ENCODE measurements around the gene UNC5CL.

The UNC5CL gene, protein sequence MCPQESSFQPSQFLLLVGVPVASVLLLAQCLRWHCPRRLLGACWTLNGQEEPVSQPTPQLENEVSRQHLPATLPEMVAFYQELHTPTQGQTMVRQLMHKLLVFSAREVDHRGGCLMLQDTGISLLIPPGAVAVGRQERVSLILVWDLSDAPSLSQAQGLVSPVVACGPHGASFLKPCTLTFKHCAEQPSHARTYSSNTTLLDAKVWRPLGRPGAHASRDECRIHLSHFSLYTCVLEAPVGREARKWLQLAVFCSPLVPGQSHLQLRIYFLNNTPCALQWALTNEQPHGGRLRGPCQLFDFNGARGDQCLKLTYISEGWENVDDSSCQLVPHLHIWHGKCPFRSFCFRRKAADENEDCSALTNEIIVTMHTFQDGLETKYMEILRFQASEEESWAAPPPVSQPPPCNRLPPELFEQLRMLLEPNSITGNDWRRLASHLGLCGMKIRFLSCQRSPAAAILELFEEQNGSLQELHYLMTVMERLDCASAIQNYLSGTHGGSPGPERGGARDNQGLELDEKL

DNA sequence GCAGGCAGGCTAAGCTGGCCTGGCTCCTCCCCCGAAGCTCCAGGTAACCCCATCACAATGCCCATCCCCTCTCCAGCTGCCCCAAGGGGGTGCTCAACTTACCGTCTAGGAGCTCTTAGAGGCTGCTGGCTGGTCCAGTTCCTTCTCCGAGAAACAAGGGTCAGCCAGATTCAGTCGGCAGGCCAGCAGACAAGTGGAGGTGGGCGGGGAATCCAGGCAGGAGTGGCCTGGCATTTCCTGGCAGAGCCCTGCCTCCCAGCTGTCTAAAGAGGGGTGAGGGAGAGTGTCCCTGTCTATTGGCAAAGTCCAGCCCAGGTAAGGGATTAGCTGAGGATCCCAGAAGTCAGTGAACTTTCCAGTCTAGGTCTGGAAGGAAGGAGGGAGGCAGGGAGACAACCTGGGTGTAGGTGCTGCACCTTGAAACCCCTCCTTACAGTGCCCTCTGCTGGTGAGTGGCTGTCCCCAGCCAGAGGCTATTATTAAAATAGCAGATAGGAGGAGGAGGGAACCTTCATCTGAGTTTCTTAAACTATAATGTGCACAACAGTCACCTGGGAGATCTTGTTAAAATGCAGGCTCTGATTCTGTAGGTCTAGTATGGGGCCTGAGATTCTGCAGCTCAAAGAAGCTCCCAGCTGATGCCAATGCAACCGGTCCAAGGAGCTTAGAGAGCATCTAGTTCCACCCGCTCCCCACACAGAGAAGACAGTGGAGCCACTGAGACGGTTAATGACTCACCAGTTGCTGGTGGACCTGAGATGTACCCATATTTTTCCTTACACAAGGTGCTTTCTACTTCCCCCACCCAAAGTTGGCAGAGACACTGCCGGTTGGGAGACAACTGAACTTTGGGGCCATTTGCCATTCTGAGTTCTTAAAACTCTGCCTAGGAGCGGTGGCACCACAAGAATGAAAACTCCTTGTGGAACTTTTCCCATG is at the start of gene UNC5CL:
UNC5CL (minus strand) TSS at position 162 of the 939 bp plus-strand sequence. CDS start 4,147 bp downstream, outside the sequence.
- no peak for DNase-seq

DNA sequence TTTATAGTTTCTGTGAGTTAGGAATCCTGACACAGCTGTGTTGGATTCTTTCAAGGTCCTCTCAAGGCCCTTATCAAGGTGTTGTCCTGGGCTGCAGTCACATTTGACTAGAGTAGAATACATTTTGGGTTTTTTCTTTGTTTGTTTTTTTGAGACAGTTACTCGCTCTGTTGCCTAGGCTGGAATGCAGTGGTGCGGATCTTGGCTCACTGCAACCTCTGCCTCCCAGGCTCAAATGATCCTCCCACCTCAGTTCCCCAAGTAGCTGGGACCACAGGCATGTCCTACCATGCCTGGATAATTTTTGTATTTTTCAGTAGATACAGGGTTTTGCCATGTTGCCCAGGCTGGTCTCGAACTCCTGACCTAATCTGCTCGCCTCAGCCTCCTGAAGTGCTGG is 49.4 kb upstream of the UNC5CL start:
- DNase-seq: no peak

DNA sequence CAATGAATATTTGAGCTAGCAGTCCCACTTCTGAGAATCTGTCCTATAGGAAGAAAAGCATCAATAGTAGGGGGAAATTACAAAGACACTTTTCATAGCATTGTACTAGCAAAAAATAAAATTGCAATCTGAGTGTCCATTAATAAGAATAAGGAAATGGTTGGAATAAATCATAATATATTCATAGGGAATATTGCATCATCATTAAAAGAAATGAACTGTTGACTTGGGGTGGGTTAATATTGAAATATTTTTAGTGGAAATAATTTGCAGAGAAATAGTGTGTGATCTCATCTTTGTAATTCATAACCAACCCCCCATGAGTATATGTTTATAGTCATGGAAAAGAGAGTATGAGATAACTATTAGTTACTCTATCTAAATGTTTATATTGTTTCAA is 46.2 kb upstream of the UNC5CL start:
- no peak for DNase-seq

GRCh38 chr6:41083072-41083471 is 44.1 kb upstream of the UNC5CL start:
- DNase-seq: no peak

DNA sequence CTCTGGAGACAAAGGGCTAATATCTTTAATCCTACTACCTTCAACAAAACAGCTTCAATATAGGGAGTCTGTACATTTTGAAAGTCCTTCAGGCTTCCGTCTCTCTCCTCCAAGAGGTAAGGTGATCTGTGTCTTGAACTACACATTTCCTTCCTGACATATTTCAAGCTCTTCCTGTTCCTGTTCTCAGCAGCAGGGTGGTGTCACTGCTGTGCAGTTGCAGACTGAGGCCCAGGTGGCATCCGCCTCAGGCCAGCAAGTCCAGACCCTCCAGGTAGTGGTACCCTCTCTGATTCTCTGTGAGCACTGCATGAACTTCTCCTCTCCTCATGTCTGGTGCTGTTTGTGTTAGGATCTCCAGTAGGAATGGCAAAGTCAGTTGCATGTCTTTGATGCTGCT is 41.6 kb upstream of the UNC5CL start:
- no peak for DNase-seq

GRCh38 chr6:41079080-41079479 is 40.1 kb upstream of the UNC5CL start:
- no peak for DNase-seq

DNA sequence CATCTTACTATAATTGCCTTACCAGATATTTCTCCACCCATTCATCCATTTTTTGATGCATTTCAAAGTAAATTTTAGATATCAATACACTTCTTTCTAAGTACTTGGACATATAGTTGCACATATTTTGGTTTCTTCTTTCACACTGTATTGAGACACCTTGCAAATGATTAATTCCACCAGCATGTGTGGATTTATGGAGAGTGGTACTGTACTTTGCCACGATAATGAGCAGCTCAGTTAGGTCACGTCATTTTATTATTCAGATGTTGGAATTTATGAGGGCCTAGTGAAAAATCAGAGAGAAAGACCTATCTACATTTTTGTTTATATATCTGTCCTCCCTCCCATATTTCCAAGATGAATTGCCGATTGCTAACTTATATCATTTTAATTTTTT is 39.1 kb upstream of the UNC5CL start:
- no peak for DNase-seq

DNA sequence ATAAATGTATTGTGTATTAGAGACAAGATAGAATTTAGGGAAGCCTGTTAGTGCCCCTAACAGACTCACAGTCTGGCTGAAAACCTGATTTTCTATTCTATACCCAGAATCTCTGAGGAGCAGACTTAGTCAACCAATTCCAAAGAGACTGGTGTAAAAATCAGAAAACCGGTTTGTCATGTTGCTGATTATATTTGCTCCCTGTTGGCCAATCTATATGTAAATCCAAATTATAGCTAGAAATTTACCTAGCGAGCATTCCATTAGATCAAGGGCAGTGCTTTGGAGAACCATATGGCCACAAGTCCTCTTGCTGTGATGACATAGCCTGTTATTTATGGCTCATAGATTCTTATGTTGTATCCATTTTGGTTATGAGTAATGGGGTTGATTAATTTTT is 38.5 kb upstream of the UNC5CL start:
- DNase-seq: no peak

- no peak for DNase-seq
These were observed 36.9 kb upstream of the UNC5CL start for GRCh38 chr6:41075651-41076626.

DNA sequence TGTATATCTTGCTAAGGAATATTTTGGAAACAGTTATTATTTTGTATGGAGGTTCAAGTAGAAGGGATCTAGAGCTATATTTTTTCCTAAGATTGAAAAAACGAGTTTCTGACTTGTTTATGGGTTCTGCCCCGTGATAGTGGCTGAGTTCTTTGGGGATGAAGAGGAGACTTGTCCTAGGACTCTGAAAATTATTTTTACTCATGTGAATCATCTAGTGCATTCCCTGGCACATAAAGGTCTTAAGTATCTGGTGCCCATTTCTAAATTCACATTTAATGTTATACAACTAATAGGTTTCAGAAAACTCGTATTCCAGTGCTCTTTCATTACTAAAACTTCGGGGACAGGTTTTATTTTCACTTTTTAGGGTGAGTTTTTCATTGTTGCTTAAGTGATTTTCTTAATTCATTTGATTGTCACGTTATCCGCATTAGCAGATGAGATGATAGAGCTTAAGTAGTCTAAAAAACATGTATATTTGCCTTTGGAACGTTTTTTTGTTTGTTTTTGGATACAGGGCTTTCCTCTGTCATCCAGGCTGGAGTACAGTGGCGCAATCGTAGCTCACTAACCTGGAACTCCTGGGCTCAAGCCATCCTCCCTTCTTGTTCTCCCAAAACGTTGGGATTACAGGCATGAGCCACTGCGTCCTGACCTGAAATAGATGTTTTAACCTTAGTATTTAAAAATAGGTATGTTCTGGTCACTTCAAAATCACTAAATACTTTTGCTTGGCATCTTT is 35.8 kb upstream of the UNC5CL start:
- no peak for DNase-seq

DNA sequence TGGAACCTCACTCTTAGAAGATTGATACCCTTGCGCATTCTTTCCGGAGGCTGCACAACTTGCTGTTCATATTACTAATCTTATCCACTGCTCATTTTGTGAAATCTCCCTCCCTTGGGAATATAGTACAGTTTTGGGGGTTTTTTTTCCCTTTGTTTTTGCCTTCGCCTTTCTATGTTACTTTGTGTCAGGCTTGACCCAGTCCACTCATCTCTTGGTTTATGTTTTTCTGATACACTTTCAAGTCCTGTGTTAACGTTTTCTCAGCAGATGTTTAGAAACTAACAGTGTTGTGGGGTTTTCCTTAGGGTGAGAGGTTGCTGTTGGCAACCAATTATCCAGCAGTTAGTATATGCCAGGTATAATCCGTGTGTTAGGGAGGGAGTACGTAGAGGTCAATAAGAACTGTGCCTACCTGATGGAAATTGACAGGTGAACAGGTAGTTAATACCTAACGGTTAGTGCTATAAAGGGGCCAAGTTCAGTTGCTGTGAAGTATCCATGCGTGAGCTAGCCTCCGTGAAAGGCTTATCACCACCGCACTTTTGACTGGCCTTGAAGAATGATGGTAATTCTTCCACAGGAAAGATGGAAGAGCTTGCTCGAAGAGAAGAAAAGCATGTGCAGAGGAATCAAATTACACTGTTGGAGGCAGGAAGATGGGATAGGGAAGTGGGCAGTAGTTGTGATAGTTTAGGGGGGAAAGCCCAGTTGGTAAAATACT is 35.1 kb upstream of the UNC5CL start:
- peak; percentile 27 for DNase-seq

- peak; percentile 81 for DNase-seq
These were observed 34.4 kb upstream of the UNC5CL start for GRCh38 chr6:41073203-41073967.

- no peak for DNase-seq
These were observed 33.8 kb upstream of the UNC5CL start, which contains the start of gene NFYA for GRCh38 chr6:41072836-41073202. TSS of gene NFYA (plus strand) at chr6:41072974. CDS start at chr6:41079090, 6,116 bp downstream.

- DNase-seq: peak; percentile 100
These were observed 33.2 kb upstream of the UNC5CL start, which contains the start of gene OARD1 for GRCh38 chr6:41071923-41072835. TSS of gene OARD1 (minus strand) at chr6:41072356. CDS start at chr6:41071634, 722 bp downstream.

GRCh38 chr6:41071501-41071922 is 32.5 kb upstream of the UNC5CL start:
- DNase-seq: no peak

- DNase-seq: peak; percentile 82
These were observed 27.9 kb upstream of the UNC5CL start for GRCh38 chr6:41066867-41067304.

DNA sequence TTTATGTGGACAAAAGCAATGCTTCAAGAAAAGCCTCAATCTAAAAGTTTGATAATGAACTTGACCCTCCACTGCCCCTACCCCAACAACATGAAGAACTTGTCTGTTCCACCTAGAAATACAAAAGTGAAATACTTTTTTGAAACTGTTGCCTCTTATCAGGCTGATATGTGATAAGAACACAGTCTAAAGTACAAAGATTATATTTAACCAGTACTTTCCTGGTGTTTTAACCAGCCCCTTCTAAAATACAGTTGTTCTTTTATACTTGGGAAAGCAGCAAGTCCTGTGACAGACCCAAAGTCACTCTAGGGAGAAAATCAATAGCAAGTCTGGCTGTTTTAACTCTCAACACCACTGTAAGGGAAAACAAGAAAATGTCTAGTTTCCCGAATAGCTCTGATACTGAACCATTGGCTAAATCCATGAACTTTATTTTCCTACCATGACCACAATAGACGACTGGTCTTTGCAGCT is 26.6 kb upstream of the UNC5CL start:
- no peak for DNase-seq

GRCh38 chr6:41064841-41065240 is 25.8 kb upstream of the UNC5CL start:
- no peak for DNase-seq
